AG20443 (cell line): Measurements from ENCODE around the gene NTHL1.
A peak's percentile ranks its signal among the peaks of the same experiment; 100 is the strongest.

Source experiments
- DNase-seq: peaks from one replicate; pipeline ENCODE4 v3.0.0; 2012; ENCODE audit warnings: low spot score, mixed read lengths

Gene NTHL1

DNA sequence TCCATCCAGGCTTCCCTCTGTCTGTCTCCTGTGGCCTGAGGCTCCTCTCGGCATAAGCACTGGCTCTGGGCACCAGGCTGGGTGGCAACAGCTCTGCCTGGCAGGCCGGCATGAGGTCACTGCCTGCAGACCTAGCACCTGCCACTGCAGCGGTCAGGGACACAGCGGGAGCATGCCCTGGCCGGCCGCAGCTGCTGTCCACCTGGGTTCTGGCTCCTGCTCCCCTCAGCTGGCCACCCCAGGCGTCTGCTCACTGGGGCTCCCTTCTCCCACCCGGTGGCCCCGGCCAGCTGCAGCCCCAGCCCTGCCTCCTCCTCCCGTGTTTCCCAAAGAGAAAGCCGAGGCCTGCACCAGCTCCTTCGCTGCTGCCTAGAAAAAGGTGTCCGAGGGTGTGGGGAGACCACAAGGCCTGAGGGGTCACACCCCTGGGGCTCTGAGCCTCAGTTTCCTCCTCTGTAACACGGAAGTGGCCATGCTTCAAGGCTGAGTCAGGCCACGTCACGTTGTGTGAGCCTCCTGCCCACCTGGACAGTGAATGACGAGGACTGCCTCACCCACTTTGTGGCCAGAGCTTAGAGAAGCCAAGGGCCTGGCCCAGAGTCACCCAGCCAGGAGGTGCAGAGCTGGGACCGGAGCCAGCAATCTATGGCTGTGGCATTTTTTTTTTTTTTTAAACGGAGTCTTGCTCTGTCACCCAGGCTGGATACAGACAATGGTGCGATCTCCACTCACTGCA lies 6.7 kb downstream of the NTHL1 start:
- DNase-seq, result no peak

- DNase-seq, result no peak
Measured at GRCh38 chr16:2040041-2040786, 7.4 kb downstream of the NTHL1 start.

- DNase-seq, result peak; percentile 87
Measured at GRCh38 chr16:2039274-2040031, 8.2 kb downstream of the NTHL1 start.

DNA sequence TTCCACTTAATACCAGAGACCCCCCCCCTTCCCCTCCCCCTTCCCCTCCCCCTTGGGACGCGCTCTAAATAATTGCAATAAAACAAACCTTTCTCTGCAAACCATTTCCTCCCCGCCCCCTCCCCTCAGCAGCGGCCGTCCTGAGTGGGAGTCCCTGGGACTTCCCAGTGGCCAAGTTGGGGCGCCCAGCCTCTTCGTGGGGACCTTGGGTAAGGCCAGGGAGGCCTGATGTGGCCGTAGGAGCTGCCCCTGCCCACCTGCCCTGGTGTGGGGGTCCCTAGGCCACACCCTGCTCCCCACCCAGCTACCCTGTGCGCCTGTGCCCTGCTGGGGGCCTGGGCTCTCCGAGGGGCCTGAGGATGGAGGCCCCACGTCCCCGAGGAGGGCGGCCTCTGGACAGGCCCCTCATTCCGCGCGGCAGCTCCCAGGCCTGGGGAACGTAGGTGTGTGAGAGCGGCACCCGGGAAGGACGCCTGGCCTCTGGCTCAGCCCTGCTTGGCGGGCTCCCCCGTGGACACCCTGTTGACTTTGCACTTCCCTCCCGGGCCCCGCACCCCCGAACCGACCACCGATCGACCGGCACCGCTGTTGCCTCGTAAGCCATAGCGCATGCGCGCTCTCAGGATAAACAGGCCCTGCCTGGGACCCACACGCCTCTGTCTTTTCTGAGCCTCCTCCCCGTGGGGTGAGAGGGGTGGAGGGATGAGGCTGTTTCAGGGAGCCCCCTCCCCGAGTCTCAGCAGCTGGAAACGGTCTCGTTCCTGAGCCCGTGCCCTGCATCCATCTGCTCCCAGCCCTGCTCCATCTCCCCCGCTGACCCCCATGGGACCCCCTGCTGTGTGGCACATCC lies 9.0 kb downstream of the NTHL1 start:
- no peak for DNase-seq

GRCh38 chr16:2037647-2038381 lies 9.8 kb downstream of the NTHL1 start:
- DNase-seq, result no peak

GRCh38 chr16:2037115-2037514 lies 10.5 kb downstream of the NTHL1 start:
- no peak for DNase-seq

- DNase-seq, result no peak
Measured at GRCh38 chr16:2036200-2036966, 11.3 kb downstream of the NTHL1 start.

- peak; percentile 88 for DNase-seq
Measured at GRCh38 chr16:2035431-2036199, 12.0 kb downstream of the NTHL1 start.

DNA sequence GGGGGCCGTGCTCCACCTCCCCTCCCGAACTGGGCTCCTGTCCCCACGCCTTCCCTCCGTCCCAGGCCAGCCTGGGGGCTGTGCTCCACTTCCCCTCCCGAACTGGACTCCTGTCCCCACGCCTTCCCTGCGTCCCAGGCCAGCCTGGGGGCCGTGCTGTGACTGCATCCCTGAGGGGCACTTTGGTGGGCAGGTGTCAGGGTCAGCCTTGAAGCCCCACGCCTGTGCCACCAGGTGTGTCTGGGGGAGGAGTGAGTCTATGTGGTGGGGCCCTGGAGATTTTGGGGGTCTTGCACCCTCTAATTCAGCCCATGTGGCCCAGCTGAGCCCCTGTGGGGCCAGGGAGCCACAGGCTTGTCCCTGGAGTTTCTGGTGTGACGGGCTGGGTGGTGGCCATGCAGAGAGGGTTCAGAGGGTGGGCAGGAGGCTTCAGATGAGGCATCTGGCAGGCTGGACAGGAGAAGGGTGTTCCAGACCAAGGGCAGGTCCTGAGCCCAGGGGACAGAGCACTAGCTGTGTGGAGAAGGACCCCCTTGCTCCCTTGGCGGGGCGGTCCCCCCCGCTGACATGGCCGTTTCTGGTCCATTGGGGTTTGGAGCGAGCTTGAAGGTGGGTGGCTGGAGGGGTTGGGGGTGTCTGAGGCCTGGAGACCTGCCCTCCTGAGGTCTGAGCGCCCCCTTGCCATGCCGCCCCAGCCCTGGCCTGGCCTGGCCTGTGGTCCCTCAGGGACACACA lies 12.8 kb downstream of the NTHL1 start:
- DNase-seq, result no peak

GRCh38 chr16:2033909-2034695 lies 13.5 kb downstream of the NTHL1 start:
- DNase-seq, result peak; percentile 36

DNA sequence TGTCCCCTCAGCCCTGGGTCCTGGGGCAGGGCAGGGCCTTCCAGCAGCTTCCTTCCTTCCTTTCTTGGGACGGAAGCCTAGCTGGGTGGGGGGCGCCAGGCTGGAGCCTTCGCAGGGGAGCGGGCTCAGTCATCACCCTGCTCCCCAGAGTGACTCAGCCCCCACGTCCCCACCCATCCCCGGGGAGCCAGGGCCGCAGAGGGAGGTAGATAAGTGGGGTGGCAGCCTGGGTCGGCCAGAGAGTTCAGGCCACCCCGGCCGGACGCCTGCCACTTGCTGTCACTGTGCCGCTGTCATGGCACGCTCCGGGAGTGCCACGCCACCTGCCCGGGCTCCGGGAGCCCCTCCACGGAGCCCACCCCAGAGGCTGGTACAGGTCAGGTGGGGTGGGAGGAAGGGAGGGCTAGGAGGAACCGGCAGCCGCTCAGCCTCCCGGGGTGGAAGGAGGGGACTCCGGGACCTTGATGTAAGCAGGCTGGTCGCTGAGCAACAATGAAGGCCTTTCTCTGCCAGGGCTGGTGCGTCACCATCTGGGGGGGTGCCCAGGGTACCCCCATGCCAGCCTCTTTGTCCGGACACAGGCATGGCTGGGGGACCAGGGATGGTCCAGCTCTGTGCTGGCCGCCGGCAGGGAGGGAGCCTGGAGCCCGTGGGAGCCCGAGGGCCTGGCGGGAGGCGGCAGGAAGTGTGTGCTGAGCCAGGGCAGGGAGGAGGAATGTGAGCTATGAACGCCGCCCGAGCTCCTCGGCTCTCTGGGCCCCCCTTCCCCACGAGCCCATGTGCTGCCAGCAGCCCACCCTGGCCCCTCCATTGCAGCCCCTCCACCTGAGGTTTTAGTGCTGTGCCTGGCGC lies 14.4 kb downstream of the NTHL1 start:
- peak; percentile 79 for DNase-seq

GRCh38 chr16:2032285-2033056 lies 15.2 kb downstream of the NTHL1 start:
- peak; percentile 58 for DNase-seq

- no peak for DNase-seq
Measured at GRCh38 chr16:2031081-2031577, 16.5 kb downstream of the NTHL1 start.

- DNase-seq, result no peak
Measured at GRCh38 chr16:2030036-2030435, 17.6 kb downstream of the NTHL1 start.

DNA sequence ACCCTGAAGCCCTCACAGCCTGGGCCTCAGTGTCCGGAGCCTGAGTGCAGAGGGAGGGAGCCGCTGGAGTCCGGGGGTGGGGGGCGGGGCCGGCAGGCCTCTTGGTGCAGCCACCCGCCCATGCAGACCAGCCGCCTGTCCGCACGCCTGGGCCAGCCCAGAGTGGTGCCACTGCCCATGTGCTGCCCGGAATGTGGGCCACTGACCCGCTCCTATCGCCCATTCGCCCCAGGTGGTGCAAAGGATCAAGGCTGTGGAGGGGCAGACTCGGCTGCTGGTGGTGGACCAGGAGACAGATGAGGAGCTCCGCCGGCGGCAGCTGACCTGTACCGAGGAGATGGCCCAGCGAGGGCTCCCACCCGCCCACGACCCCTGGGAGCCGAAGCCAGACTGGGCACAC lies 18.3 kb downstream of the NTHL1 start:
- no peak for DNase-seq

- no peak for DNase-seq
Measured at GRCh38 chr16:2028620-2029220, 18.9 kb downstream of the NTHL1 start.
